Spinal cord (tissue), 10 donors: ENCODE measurements around the gene WDR27. TPM values are rescaled to one million over a fixed set of nuclear protein-coding genes. Genes with fewer than 3 reads are reported as not detected.
"Not testable (repeated sequence)": the region's sequence is repeated elsewhere in the genome, so short reads cannot be mapped to it uniquely, and the experiment has no call there.

ENCODE experiments used
- DNase-seq, 6 donors: peaks; one replicate each; pipeline versions ENCODE4 v3.0.0 to v3.0.0-alpha.2; 2013 to 2015; ENCODE audit warnings: low spot score in 6 of 6, low read depth in 4 of 6
- H3K27ac ChIP-seq: one replicate; pipeline ENCODE4 v1.5.1; 2013; ENCODE audit warnings: low read depth, low read length, control low read depth
- H3K27me3 ChIP-seq: one replicate; pipeline ENCODE4 v1.6.1; 2013; ENCODE audit warnings: low read length; ENCODE audit not compliant: control insufficient read depth, insufficient read depth
- H3K36me3 ChIP-seq: one replicate; pipeline ENCODE4 v1.6.1; 2013; ENCODE audit warnings: low read length; ENCODE audit not compliant: control insufficient read depth, insufficient read depth
- H3K4me1 ChIP-seq: one replicate; pipeline ENCODE4 v1.6.1; 2013; ENCODE audit warnings: low read length; ENCODE audit not compliant: control insufficient read depth, insufficient read depth
- H3K4me3 ChIP-seq: one replicate; pipeline ENCODE4 v1.5.1; 2013; ENCODE audit warnings: low read depth, low read length, control low read depth
- H3K9me3 ChIP-seq: one replicate; pipeline ENCODE4 v1.6.1; 2013; ENCODE audit warnings: low read length; ENCODE audit not compliant: control insufficient read depth, insufficient read depth
- WGBS: methylation state at CpG from one replicate; pipeline ENCODE4 v1.1.5; 2013; ENCODE audit warnings: missing lambda C conversion rate; ENCODE audit not compliant: insufficient coverage; 5-methylcytosine and 5-hydroxymethylcytosine counted together
- polyA plus RNA-seq, 2 donors: library from polyadenylated mRNA; unstranded; fragments of 120-200 nt; gene quantifications; one replicate each; pipeline ENCODE4 v1.2.1, GENCODE V29; 2013; ENCODE audit not compliant: insufficient read length in 2 of 2
- total RNA-seq, 2 donors: library from RNA; depleted of rRNA in 1 of 2; stranded (reverse); fragments of 120-200 nt in 1 of 2; fragments of >200 nt in 1 of 2; gene quantifications; one replicate each; pipeline versions ENCODE4 v1.2.3 to v1.2.4, GENCODE V29; 2013 to 2014
- donor health status: healthy.

Gene WDR27
- total and polyA plus RNA-seq, 4 donors: 29.5 to 69.3 (median 49.1) TPM

- peaks cover 3% of the 10 kb centered on the region for H3K9me3 ChIP-seq
- H3K27me3 ChIP-seq: no peaks in the 10 kb centered on the region
- H3K36me3 ChIP-seq: no peaks in the 10 kb centered on the region
- no CpG with 5 or more reads among the region's 1 CpG for WGBS
- H3K4me3 ChIP-seq: no peak overlapping the region
- no peak overlapping the region for H3K27ac ChIP-seq
- no peak for DNase-seq
- no peaks in the 10 kb centered on the region for H3K4me1 ChIP-seq
Measured at GRCh38 chr6:169604076-169604475, 97.8 kb downstream of the WDR27 start.

- not testable (repeated sequence) for H3K4me1 ChIP-seq, DNase-seq, H3K27ac ChIP-seq, H3K4me3 ChIP-seq, H3K36me3 ChIP-seq, H3K27me3 ChIP-seq, H3K9me3 ChIP-seq
- no CpG with 5 or more reads among the region's 1 CpG for WGBS
Measured at GRCh38 chr6:169601129-169601528, 100.7 kb downstream of the WDR27 start.

- WGBS: 40% methylated on average over 1 of the region's 1 CpG
- no peaks in the 10 kb centered on the region for H3K36me3 ChIP-seq
- H3K27ac ChIP-seq: no peak overlapping the region
- H3K9me3 ChIP-seq: no peaks in the 10 kb centered on the region
- no peak overlapping the region for H3K4me3 ChIP-seq
- no peaks in the 10 kb centered on the region for H3K27me3 ChIP-seq
- no peak for DNase-seq
- no peaks in the 10 kb centered on the region for H3K4me1 ChIP-seq
Measured at GRCh38 chr6:169592558-169592957, 109.3 kb downstream of the WDR27 start.

- no peaks in the 10 kb centered on the region for H3K4me1 ChIP-seq
- no peak overlapping the region for H3K27ac ChIP-seq
- H3K27me3 ChIP-seq: no peaks in the 10 kb centered on the region
- H3K9me3 ChIP-seq: no peaks in the 10 kb centered on the region
- 83% methylated on average over 3 of the region's 4 CpGs for WGBS
- H3K36me3 ChIP-seq: no peaks in the 10 kb centered on the region
- H3K4me3 ChIP-seq: no peak overlapping the region
- no peak for DNase-seq
Measured at GRCh38 chr6:169591616-169592015, 110.2 kb downstream of the WDR27 start.

- DNase-seq: no peak
- Histone ChIP-seq H3K4me3 (no peak overlapping the region), H3K27ac (no peak overlapping the region)
Measured at GRCh38 chr6:169590376-169590939, 111.4 kb downstream of the WDR27 start.

DNA sequence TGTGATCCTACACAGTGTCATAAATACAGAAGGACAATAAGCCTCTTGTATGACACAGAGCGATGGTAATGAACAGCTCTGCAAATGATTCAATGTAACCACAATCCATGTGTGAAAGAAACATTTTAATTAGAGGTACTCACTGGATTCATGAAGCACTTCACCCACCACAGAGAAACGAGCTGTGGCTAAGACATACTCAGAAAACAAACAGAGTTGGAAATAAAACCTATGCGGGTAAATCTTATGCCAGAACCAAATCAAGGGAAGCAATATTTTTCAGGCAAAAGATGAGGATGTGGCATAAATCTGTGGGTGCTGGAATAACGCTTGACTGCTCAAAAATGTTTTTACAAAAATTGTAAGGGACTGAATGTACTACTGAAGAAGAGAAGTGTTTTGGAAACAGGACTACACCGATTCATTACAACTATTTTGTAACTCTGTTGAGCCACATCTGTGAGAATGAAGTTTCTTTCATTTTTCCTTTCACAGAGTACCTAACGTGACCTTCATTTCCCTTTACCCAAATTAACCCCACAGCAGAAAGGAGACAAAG, 112.1 kb downstream of the WDR27 start:
- Histone ChIP-seq H3K36me3 (no peaks in the 10 kb centered on the region), H3K27me3 (no peaks in the 10 kb centered on the region), H3K27ac (no peak overlapping the region), H3K9me3 (no peaks in the 10 kb centered on the region), H3K4me1 (no peaks in the 10 kb centered on the region), H3K4me3 (no peak overlapping the region)
- WGBS: 100% methylated on average over 1 of the region's 6 CpGs
- no peak for DNase-seq

More at GRCh38 chr6:169590376-169590939, 111.4 kb downstream of the WDR27 start:
- no peaks in the 10 kb centered on the region for H3K36me3 ChIP-seq
- no peaks in the 10 kb centered on the region for H3K4me1 ChIP-seq
- H3K27me3 ChIP-seq: no peaks in the 10 kb centered on the region
- WGBS: 96% methylated on average over 9 of the region's 10 CpGs
- no peaks in the 10 kb centered on the region for H3K9me3 ChIP-seq

DNA sequence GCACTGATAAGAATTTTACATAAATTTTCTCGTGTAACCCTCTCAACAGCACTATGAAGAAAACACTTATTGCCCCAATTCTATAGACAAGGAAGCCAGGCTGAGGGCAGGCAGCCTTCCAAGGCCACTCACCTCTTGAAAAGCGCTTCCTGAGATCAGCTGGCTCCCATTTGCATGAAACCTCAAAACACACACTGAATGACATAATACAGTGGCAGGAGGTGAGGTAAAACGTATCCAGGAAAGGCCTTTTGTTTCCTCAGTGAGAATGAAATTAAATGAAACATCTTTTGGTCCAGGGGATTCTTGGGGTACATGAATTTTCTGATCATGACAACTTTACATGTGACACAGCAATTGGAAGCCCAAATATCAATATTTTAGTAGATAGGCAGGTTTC, 112.5 kb downstream of the WDR27 start:
- Histone ChIP-seq H3K27ac (no peak overlapping the region), H3K4me3 (no peak overlapping the region), H3K9me3 (no peaks in the 10 kb centered on the region), H3K27me3 (no peaks in the 10 kb centered on the region), H3K4me1 (no peaks in the 10 kb centered on the region), H3K36me3 (no peaks in the 10 kb centered on the region)
- no CpG with 5 or more reads among the region's 3 CpGs for WGBS
- DNase-seq: no peak

GRCh38 chr6:169587975-169588374, 113.9 kb downstream of the WDR27 start:
- no CpG with 5 or more reads among the region's 5 CpGs for WGBS
- Histone ChIP-seq H3K27ac (no peak overlapping the region), H3K27me3 (no peaks in the 10 kb centered on the region), H3K9me3 (no peaks in the 10 kb centered on the region), H3K36me3 (no peaks in the 10 kb centered on the region), H3K4me1 (no peaks in the 10 kb centered on the region), H3K4me3 (no peak overlapping the region)
- DNase-seq: no peak

DNA sequence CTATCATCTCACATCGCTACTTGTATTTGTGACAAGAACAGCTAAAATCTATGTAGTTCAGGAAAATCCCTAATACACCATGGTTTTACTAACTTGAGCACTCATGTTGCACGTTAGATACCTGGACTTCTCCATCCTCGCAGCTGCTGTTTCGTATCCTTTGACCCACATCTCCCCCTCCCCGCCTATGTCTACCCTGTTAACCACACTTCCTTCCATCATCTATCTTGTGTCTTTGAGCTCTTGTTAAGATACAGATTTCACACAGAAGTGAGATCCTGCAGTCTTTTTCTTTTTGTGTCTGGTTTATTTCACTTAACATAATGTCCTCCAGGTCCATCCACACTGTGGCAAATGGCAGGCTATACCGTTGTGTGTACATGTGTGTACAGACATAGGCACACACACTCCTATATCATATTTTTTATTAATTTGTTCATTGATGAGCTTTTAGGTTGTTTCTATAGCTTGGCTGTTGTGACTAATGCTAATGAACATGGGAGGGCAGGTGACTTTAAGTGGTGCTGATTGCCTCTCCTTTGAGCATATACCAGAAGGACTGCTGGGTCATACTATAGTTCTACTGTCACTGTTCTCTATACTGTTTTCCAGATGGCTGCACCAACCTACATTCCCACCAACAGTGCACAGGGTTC, 117.8 kb downstream of the WDR27 start:
- no peak for DNase-seq
- no peak overlapping the region for H3K4me3 ChIP-seq
- no peaks in the 10 kb centered on the region for H3K36me3 ChIP-seq
- H3K4me1 ChIP-seq: no peaks in the 10 kb centered on the region
- no peak overlapping the region for H3K27ac ChIP-seq
- 72% methylated on average over 3 of the region's 6 CpGs for WGBS
- H3K27me3 ChIP-seq: no peaks in the 10 kb centered on the region
- no peaks in the 10 kb centered on the region for H3K9me3 ChIP-seq
